Activated naive CD4-positive, alpha-beta T cell treated with anti-CD3 and anti-CD28 coated beads for 36 hours (primary cell): ENCODE results near the gene CCNF. TPM values are rescaled to one million over a fixed set of nuclear protein-coding genes. Genes with fewer than 3 reads are reported as not detected.

Experiments used
- CTCF ChIA-PET: fragments of 350-600 bp; sonication (Branson Sonifier 250); formaldehyde crosslinking; loops from one replicate; lab custom pipeline; 2021; ENCODE audit warnings: antibody characterized with exemption; lab: Charles Lee
- DNase-seq: peaks from one replicate; pipeline ENCODE4 v3.0.0-alpha.2; 2020
- H3K27ac Mint-ChIP-seq: one replicate; pipeline ENCODE4 v1.8.0; 2021; ENCODE audit warnings: mild to moderate bottlenecking, mixed read lengths
- H3K27me3 Mint-ChIP-seq: one replicate; pipeline ENCODE4 v1.8.0; 2021; ENCODE audit warnings: low read depth, mixed read lengths
- H3K36me3 Mint-ChIP-seq: one replicate; pipeline ENCODE4 v1.8.0; 2021; ENCODE audit warnings: low read depth, mixed read lengths
- H3K4me1 Mint-ChIP-seq: one replicate; pipeline ENCODE4 v1.8.0; 2021; ENCODE audit warnings: low read depth, mixed read lengths
- H3K4me3 Mint-ChIP-seq: one replicate; pipeline ENCODE4 v1.8.0; 2021; ENCODE audit warnings: mild to moderate bottlenecking, moderate library complexity, mixed read lengths
- H3K9me3 Mint-ChIP-seq: one replicate; pipeline ENCODE4 v1.8.0; 2021; ENCODE audit warnings: mixed read lengths
- intact Hi-C: fragments of 100-400 bp; cut with micrococcal nuclease; formaldehyde crosslinking; loops from one replicate; pipeline ENCODE4 v1.15.1; 2023
- total RNA-seq, 2 experiments: library from RNA; stranded (reverse); gene quantifications; one replicate each; pipeline ENCODE4 v1.2.3, GENCODE V29; 2021

Gene CCNF
- total RNA-seq, 2 experiments from 2014 or later, result 73.5 to 74.5 TPM

- DNase-seq, result no peak
- peaks cover 20% of the 10 kb centered on the region for H3K4me1 Mint-ChIP-seq
- H3K27me3 Mint-ChIP-seq, result peaks cover 39% of the 10 kb centered on the region
- H3K36me3 Mint-ChIP-seq, result no peaks in the 10 kb centered on the region
- no peak within 1 kb of the TSS for H3K27ac Mint-ChIP-seq
- H3K9me3 Mint-ChIP-seq, result no peaks in the 10 kb centered on the region
- intact Hi-C loops, result loop anchor here (5.0 kb wide), 1 partner anchor 44 kb away; the partner anchor contains the start of gene CCNF
- no peak within 1 kb of the TSS for H3K4me3 Mint-ChIP-seq
- CTCF ChIA-PET, result no interaction called here
Measured at GRCh38 chr16:2471016-2471652, 41.9 kb downstream of the CCNF start, which contains the start of gene NTN3. Gene NTN3, plus strand, starts transcription at chr16:2471297. Its CDS starts 405 bp downstream, at chr16:2471702.

DNA sequence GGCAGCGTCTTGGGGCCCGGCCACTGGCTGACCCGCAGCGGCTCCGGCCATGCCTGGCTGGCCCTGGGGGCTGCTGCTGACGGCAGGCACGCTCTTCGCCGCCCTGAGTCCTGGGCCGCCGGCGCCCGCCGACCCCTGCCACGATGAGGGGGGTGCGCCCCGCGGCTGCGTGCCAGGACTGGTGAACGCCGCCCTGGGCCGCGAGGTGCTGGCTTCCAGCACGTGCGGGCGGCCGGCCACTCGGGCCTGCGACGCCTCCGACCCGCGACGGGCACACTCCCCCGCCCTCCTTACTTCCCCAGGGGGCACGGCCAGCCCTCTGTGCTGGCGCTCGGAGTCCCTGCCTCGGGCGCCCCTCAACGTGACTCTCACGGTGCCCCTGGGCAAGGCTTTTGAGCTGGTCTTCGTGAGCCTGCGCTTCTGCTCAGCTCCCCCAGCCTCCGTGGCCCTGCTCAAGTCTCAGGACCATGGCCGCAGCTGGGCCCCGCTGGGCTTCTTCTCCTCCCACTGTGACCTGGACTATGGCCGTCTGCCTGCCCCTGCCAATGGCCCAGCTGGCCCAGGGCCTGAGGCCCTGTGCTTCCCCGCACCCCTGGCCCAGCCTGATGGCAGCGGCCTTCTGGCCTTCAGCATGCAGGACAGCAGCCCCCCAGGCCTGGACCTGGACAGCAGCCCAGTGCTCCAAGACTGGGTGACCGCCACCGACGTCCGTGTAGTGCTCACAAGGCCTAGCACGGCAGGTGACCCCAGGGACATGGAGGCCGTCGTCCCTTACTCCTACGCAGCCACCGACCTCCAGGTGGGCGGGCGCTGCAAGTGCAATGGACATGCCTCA, 42.6 kb downstream of the CCNF start:
- no peak for DNase-seq
- Mint-ChIP-seq H3K4me1 (peaks cover 23% of the 10 kb centered on the region), H3K4me3 (no peak overlapping the region), H3K27me3 (peaks cover 37% of the 10 kb centered on the region), H3K9me3 (no peaks in the 10 kb centered on the region), H3K27ac (no peak overlapping the region), H3K36me3 (no peaks in the 10 kb centered on the region)
- CTCF ChIA-PET, result no interaction called here
- intact Hi-C loops, result loop anchor here (5.0 kb wide), 1 partner anchor 45 kb away; the partner anchor contains the start of gene CCNF

- Mint-ChIP-seq H3K27ac (no peak overlapping the region), H3K9me3 (no peaks in the 10 kb centered on the region), H3K36me3 (no peaks in the 10 kb centered on the region), H3K27me3 (peaks cover 33% of the 10 kb centered on the region), H3K4me3 (peak overlapping the region; percentile 67), H3K4me1 (peaks cover 21% of the 10 kb centered on the region)
- intact Hi-C loops, result loop anchor here (5.0 kb wide), 1 partner anchor 45 kb away; the partner anchor contains the start of gene CCNF
- CTCF ChIA-PET, result no interaction called here
- no peak for DNase-seq
Measured at GRCh38 chr16:2472488-2472864, 43.2 kb downstream of the CCNF start.

DNA sequence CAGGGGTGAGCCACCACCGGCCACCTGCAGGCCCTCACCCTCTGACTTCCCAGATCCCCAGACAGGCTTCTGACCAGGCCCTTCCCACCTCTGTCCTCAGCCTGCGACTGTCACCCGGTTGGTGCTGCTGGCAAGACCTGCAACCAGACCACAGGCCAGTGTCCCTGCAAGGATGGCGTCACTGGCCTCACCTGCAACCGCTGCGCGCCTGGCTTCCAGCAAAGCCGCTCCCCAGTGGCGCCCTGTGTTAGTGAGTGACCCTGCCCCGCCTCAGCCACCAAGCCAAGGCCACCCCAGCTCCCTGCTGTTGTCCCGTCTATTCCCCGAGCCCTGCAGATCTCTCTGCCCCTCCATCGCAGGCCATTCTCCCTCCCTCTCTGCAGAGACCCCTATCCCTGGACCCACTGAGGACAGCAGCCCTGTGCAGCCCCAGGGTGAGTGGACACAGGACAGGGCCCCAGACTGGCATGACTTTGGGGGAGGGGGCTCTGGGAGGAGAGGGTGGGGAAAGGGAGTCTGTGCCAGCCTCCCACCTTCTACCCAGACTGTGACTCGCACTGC, 43.7 kb downstream of the CCNF start:
- peak overlapping the region; percentile 67 for H3K4me3 Mint-ChIP-seq
- DNase-seq, result no peak
- H3K4me1 Mint-ChIP-seq, result peaks cover 21% of the 10 kb centered on the region
- peaks cover 33% of the 10 kb centered on the region for H3K27me3 Mint-ChIP-seq
- CTCF ChIA-PET, result no interaction called here
- intact Hi-C loops, result loop anchor here (5.0 kb wide), 1 partner anchor 46 kb away; the partner anchor contains the start of gene CCNF
- no peak overlapping the region for H3K27ac Mint-ChIP-seq
- H3K36me3 Mint-ChIP-seq, result no peaks in the 10 kb centered on the region
- no peaks in the 10 kb centered on the region for H3K9me3 Mint-ChIP-seq

DNA sequence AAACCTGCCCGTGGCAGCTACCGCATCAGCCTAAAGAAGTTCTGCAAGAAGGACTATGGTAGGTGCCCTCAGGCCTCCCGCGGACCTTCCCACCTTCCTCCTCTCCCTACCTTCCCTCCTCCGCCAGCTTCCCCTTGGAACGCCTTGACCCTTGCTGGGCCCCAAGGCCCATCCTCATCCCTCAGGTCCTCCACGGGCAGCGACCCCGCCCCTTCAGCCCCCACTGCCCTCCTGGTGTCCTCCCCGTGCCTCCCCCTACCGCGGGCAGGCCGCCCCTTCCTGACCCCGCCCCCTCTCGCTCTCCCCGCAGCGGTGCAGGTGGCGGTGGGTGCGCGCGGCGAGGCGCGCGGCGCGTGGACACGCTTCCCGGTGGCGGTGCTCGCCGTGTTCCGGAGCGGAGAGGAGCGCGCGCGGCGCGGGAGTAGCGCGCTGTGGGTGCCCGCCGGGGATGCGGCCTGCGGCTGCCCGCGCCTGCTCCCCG, 44.2 kb downstream of the CCNF start:
- Mint-ChIP-seq H3K4me3 (peak overlapping the region; percentile 67), H3K36me3 (no peaks in the 10 kb centered on the region), H3K9me3 (no peaks in the 10 kb centered on the region), H3K27ac (no peak overlapping the region), H3K4me1 (peaks cover 21% of the 10 kb centered on the region), H3K27me3 (peaks cover 29% of the 10 kb centered on the region)
- CTCF ChIA-PET, result interaction anchor here (0.6 kb wide), 1 partner anchor 38 kb away, joined by 3 read pairs; no protein-coding TSS in a partner anchor
- DNase-seq, result no peak
- intact Hi-C loops, result loop anchor here (5.0 kb wide), 1 partner anchor 46 kb away; the partner anchor contains the start of gene CCNF

DNA sequence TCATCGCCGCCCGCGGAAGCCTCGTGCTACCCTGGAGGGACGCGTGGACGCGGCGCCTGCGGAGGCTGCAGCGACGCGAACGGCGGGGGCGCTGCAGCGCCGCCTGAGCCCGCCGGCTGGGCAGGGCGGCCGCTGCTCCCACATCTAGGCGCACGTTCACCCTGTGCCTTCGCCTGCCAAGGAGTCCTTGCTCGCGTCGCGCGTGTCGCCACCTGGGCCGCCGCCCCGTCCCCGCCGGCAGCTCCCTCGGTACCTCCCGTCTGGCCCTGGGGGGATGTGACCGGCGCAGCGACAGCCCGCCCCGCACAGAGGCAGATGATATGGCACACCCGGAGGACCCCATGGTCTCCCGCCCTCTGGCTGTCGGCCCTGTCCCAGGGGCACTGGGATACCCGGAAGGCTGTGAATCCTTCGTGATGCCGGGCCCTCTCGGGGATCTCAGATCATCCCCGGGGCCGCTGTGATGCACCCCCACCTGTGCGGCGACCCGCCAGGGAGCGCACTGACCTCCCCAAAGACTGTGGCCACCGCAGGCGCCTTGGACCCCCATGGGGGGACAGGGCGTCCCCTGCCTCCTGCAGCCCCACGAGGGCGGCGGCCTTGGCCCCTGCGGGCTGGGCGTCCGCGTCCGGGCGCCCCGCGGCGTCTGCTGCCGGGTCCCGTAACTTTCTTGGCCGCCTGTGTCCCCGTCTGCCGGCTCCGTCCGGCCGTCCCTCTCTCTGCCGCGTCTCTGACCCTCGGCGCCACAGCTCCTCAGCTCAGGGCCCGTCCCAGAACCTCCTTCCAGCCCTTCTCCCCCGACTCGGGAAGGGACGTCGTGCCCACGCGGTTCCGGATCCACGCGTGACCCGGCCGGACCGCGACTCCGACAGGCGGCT, 45.0 kb downstream of the CCNF start:
- Mint-ChIP-seq H3K4me3 (peak overlapping the region; percentile 77), H3K4me1 (peaks cover 21% of the 10 kb centered on the region), H3K27ac (no peak overlapping the region), H3K27me3 (peaks cover 24% of the 10 kb centered on the region), H3K9me3 (no peaks in the 10 kb centered on the region), H3K36me3 (no peaks in the 10 kb centered on the region)
- DNase-seq, result peak; percentile 60
- intact Hi-C loops, result loop anchor here (1.0 to 5.0 kb wide), 3 partner anchors 13 to 47 kb away; partner anchors contain the start of genes CCNF and TEDC2
- CTCF ChIA-PET, result interaction anchor here (0.6 kb wide), 1 partner anchor 39 kb away, joined by 3 read pairs; no protein-coding TSS in a partner anchor

- H3K27ac Mint-ChIP-seq, result no peak within 1 kb of the TSS
- no peaks in the 10 kb centered on the region for H3K36me3 Mint-ChIP-seq
- peaks cover 19% of the 10 kb centered on the region for H3K27me3 Mint-ChIP-seq
- H3K4me1 Mint-ChIP-seq, result peaks cover 18% of the 10 kb centered on the region
- H3K9me3 Mint-ChIP-seq, result no peaks in the 10 kb centered on the region
- CTCF ChIA-PET, result interaction anchor here (0.7 kb wide), 1 partner anchor 11 kb away, joined by 3 read pairs; no protein-coding TSS in a partner anchor
- DNase-seq, result peak; percentile 77
- H3K4me3 Mint-ChIP-seq, result peak within 1 kb of the TSS; percentile 77
- intact Hi-C loops, result loop anchor here (1.0 to 5.0 kb wide), 3 partner anchors 12 to 48 kb away; partner anchors contain the start of genes CCNF and TEDC2
Measured at GRCh38 chr16:2474877-2475412, 45.7 kb downstream of the CCNF start, which contains the start of gene TBC1D24. Gene TBC1D24, plus strand, starts transcription at chr16:2475127. Its CDS starts 21,022 bp downstream, at chr16:2496149.

GRCh38 chr16:2475413-2476344, 46.4 kb downstream of the CCNF start:
- peaks cover 14% of the 10 kb centered on the region for H3K4me1 Mint-ChIP-seq
- H3K4me3 Mint-ChIP-seq, result peak overlapping the region; percentile 53
- intact Hi-C loops, result no loop called here
- CTCF ChIA-PET, result interaction anchor here (0.7 kb wide), 1 partner anchor 11 kb away, joined by 3 read pairs; no protein-coding TSS in a partner anchor
- H3K9me3 Mint-ChIP-seq, result no peaks in the 10 kb centered on the region
- H3K36me3 Mint-ChIP-seq, result no peaks in the 10 kb centered on the region
- peaks cover 11% of the 10 kb centered on the region for H3K27me3 Mint-ChIP-seq
- H3K27ac Mint-ChIP-seq, result no peak overlapping the region
- DNase-seq, result peak; percentile 51

DNA sequence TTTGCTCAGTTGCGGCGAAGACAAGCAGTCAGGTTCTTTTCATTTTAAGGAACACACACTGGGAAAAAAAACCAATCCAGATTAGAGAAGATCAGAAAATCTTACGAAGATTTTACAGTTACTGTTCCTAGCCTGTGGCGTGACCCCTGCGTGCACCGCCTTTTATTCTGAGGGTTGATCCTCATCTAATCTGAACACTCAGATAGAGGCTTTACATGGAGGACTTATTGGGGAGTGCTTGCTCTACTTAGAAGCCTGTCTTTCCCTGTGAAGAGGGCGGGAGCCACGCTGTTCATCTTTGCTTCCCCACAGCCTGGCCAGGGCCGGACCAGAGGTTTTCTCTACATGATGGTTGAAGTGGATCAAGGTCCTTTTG, 47.1 kb downstream of the CCNF start:
- no peak for DNase-seq
- Mint-ChIP-seq H3K27ac (no peak overlapping the region), H3K4me1 (peaks cover 14% of the 10 kb centered on the region), H3K4me3 (peak overlapping the region; percentile 49), H3K27me3 (peaks cover 10% of the 10 kb centered on the region), H3K9me3 (no peaks in the 10 kb centered on the region), H3K36me3 (no peaks in the 10 kb centered on the region)
- CTCF ChIA-PET, result no interaction called here
- intact Hi-C loops, result no loop called here

DNA sequence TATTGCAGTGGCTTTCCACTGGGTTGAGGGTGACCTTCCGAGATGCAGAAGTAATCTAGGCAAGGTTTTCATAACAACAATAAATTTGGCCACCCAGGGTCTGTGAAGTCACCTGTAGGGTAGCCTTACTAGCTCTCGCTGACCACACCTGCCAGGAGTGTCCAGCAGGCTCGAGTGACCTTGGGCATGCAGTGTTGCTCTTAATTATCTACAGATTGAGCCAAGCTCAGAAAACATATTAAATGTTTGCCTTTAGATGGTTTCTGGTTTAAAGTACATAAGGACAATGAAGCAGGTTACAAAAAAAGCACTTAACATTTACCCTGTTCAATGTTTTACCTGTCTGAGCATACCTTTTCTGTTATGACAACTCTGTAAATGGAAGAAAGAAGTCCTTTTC, 47.5 kb downstream of the CCNF start:
- Mint-ChIP-seq H3K27ac (no peak overlapping the region), H3K36me3 (no peaks in the 10 kb centered on the region), H3K9me3 (no peaks in the 10 kb centered on the region), H3K4me1 (peaks cover 14% of the 10 kb centered on the region), H3K4me3 (peak overlapping the region; percentile 15), H3K27me3 (peaks cover 10% of the 10 kb centered on the region)
- no peak for DNase-seq
- intact Hi-C loops, result no loop called here
- CTCF ChIA-PET, result interaction anchor here (1.0 kb wide), 1 partner anchor 10 kb away, joined by 3 read pairs; no protein-coding TSS in a partner anchor
